HG03139 (cell line): Measurements from ENCODE around the gene COL9A3.

Source experiments
- ATAC-seq: cut with Tn5 transposase; IDR thresholded peaks from one replicate; pipeline ENCODE4 v1.9.1; 2021; ENCODE audit not compliant: unreplicated experiment

COL9A3 gene

DNA sequence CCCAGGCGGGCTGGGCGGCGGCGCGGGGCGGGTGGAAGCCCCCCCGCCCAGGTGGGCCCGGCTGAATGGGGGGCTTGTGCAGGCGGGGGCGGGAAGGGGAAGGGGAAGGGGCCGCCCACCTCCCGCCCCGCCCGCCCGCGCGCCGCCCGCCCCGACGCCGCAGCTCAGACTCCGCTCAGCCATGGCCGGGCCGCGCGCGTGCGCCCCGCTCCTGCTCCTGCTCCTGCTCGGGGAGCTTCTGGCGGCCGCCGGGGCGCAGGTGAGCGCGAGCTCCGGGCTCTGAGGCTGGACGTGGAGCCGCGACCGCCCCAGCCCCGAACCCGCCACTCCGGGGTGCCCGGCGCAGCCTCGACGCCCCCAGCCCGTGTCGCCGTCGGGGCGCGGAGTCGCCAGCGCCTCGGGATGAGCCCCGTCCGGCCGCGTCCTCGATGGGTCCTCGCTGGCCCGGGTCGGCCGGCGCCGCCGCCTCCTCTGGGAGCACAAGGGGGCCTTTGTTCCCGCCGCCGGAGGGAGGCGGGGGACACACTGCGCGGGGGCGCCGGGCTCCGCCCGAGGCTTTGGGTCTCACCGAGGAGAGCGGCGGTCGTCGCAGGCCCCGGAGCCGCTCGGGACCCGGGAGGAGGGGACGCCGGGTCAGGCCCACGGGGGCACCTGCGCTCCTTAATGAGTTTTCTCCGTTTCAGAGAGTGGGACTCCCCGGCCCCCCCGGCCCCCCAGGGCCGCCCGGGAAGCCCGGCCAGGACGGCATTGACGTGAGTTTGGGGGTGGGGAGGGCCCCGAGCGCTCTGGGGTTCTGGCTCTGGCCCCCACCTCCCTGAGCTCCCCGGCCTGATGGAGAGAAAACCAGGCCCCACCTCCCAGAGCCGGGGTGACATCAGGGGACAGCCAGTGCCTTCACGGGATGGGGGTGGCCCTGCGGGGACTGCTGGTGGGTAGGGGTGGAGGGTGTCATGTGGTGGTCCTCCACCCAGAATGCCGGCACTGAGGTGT lies at the start of gene COL9A3:
TSS of gene COL9A3 (plus strand) at position 167 of the 990 bp plus-strand sequence. CDS start at position 182, 15 bp downstream.
- no peak for ATAC-seq

GRCh38 chr20:62768234-62768546 lies 48.7 kb upstream of the COL9A3 start:
- ATAC-seq: no peak

DNA sequence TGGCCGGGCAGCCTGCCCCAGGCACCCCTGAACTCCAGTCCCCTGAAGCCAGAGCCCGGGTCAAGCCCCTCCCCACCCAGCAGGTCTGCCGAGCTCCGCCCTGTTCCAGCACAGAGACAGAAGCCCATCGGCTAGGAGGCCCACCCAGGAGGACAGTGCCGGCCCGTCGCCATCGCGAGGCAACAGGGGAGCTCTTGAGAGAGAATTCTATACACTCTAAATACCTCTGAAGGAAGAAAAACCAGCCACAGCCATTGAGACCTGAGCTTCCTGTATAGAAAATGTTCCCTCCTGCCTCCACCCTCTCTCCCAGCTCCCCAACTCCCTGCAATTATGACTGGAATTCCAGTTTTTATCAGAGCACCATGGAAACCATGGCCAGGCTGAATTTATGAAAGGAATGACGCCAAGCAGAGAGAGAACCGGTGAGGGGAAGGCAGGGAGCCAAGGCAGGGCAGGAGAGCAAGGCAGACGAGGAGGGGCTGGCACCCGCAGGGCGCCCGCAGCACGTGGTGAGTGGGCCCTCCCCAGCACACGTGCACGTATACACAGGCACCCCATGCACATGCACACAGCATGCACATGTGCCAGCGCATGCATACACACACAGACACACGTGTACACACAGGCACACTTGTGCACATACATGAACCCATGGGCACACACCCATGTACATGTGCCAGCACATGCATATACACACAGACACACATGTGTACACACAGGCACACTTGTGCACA lies 48.1 kb upstream of the COL9A3 start:
- no peak for ATAC-seq

DNA sequence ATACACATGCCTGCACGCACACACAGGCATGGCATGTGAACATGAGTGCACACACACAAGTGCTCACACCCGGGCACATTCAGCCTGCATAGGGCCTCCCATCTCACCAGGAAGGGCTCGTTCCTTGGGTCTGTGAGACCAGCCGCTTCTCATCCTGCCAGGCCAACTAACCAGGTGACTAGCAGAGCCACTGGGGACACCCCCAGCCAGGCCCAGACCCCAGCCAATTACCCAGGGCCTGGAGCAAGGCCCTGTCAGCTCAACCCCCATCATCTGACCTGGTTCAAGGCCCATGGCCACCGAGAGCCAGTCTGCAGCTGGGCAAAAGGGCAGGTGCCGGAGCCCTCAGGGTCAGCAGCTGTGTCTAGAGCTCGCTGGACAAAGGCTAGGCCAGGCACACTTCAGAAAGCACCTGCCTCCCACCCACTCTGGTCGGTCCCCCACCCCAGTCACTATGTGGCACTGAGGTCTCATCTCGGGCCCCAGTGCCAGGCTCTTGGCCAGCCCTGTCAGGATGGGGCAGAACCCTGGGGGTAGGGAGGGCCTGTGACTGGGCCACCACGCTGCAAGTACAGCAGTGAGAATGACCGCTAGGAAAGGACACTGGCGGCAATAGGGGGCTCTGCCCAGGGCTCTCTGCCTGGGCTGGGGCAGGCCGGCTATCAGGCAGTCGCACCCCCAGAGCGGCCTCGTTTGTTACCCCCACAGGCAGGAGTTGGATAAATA lies 47.3 kb upstream of the COL9A3 start:
- ATAC-seq: no peak

- no peak for ATAC-seq
Observed at GRCh38 chr20:62770111-62770910, 46.5 kb upstream of the COL9A3 start.

- no peak for ATAC-seq
Observed at GRCh38 chr20:62770916-62771315, 45.9 kb upstream of the COL9A3 start.

DNA sequence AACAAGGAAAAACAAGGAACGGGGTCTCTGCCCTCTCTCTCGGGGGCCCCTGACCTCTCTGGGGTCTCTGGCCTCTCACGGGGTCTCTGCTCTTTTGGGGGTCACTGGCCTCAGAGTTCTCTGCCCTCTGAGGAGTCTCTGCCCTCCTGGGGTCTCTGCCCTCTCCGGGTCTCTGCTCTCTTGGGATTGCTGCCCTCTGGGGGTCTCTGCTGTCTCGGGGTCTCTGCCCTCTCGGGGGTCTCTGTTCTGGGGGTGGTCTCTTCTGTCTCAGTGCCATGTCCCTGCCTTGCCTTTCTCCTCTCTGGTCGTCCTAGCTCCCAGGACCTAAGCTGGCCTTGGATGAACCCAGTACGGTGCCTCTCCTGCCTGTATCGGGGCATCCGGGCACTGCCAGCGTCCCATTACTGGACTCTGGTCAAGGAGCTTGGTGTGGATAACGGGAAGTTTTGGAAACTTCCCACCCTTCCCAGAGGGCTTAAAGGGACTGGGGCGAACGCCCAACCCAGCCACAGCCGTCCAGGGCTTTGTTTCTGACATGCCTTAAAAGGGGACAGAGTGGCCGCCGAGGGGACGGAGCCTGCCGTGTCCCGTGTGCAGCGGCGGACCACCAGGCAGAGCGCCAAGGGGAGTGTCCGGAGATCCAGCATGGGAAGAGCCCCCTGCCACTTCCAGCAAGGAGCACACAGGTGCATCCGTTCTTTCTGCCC lies 45.3 kb upstream of the COL9A3 start:
- ATAC-seq: no peak

- no peak for ATAC-seq
Observed at GRCh38 chr20:62772103-62772611, 44.7 kb upstream of the COL9A3 start.

GRCh38 chr20:62772619-62772989 lies 44.2 kb upstream of the COL9A3 start:
- ATAC-seq: no peak

- no peak for ATAC-seq
Observed at GRCh38 chr20:62772990-62773844, 43.6 kb upstream of the COL9A3 start.

DNA sequence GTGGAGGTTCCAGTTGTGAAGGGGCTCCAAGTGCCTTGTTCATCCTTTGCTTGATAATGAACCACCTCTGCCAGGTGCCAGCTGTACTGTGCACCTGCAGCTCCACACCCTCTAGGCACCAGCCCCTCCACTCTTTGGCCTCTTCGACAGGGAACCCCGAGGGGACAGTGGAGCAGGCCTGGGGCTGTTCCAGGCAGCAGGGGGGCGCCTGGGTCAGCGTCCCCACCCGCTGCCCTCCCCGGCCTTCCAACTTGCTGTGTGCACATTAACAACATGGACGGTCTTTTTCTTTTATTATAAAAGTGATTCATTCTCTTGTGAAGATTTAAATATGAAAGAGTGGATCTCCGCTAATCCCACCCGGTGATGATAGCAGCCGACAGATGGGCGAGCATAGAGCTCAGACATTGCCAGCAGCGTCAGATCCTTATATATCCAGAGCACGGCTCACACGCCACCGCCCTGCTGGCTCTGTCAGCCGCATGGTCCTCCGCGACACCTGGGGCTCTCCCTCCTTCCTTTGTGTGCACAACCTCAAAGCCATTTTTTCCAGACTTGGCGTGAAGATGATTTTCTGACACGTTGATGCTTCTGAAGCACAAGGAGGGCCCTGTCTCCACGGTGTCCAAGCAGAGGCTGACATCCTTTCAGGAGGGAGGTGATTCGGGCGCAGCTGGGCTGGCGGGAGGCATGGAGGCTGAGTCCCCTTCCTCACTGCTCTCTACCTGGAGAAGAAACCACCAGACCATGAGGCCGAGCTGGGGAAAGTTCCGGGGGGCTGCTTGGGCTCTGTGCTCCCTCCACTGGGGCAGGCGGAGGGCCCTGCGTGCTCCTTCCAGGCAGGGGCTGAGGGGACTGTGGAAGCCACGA lies 42.8 kb upstream of the COL9A3 start:
- no peak for ATAC-seq

GRCh38 chr20:62774762-62775161 lies 42.1 kb upstream of the COL9A3 start:
- ATAC-seq: no peak

GRCh38 chr20:62775206-62775605 lies 41.6 kb upstream of the COL9A3 start:
- no peak for ATAC-seq

- no peak for ATAC-seq
Observed at GRCh38 chr20:62776035-62776691, 40.7 kb upstream of the COL9A3 start.

DNA sequence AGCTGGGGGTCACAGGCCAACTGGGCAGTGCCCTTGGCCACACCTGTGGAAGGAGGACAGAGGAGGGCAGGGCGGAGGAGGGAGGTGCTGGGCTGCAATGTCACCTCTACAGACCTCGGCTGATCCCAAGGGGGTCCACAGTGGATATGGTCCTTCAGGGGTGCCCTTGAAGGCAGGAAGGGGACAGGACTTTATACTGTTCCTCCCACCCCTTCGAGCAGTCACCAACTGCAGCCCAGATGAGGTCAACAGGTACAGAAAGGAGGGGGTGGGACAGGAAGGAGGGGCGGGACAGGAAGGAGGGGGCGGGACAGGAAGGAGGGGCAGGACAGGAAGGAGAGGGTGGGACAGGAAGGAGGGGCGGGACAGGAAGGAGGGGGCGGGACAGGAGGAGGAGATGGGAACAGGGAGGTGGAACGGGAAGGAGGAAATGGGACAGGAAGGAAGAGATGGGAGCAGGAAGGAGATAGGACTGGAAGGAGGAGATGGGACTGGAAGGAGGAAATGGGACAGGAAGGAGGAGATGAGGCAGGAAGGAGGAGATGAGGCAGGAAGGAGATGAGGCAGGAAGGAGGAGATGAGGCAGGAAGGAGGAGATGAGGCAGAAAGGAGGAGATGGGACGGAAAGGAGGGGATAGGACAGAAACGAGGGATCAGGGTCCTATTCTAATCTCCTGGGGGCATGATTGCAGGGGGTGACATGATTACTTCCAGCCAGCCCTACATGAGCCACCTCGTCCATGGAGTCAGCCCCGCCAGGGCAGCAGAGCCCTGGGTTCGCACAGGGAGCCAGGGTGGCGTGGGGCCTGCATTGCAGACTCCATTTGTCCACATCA lies 39.9 kb upstream of the COL9A3 start:
- no peak for ATAC-seq

GRCh38 chr20:62777528-62777830 lies 39.4 kb upstream of the COL9A3 start:
- ATAC-seq: no peak

DNA sequence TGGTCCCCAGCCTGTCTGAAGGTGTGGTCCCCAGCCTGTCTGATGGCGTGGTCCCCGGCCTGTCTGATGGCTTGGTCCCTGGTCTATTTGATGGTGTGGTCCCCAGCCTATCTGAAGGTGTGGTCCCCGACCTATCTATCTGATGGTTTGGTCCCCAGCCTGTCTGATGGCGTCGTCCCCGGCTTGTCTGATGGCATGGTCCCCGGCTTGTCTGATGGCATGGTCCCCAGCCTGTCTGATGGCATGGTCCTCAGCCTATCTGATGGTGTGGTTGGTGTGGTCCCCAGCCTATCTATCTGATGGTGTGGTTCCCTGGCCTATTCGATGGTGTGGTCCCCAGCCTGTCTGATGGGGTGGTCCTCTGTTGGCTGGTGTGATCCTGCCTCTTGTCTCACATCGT lies 38.8 kb upstream of the COL9A3 start:
- no peak for ATAC-seq
